Neural progenitor cell (in vitro differentiated cells): Measurements from ENCODE around the gene FBLN2. TPM values are rescaled to one million over a fixed set of nuclear protein-coding genes. Genes with fewer than 3 reads are reported as not detected.
A peak's percentile ranks its signal among the peaks of the same experiment; 100 is the strongest.

Source experiments
- DNase-seq: peaks from one replicate; pipeline ENCODE4 v3.0.0-alpha.2; 2016; ENCODE audit warnings: low spot score
- H2AFZ ChIP-seq: fragments of 200-600 bp; sonication (generic); replicated peaks from 2 replicates; pipeline ENCODE4 v1.6.1; 2016; ENCODE audit warnings: antibody characterized with exemption
- H3F3A ChIP-seq: fragments of 200-600 bp; sonication (generic); 2 replicates; pipeline ENCODE4 v1.6.1; 2016; ENCODE audit warnings: antibody characterized with exemption, low read depth
- H3K27ac ChIP-seq: fragments of 200-600 bp; sonication (generic); 2 replicates; pipeline ENCODE4 v1.5.1; 2016; ENCODE audit warnings: mild to moderate bottlenecking
- H3K27me3 ChIP-seq: fragments of 200-600 bp; sonication (generic); 2 replicates; pipeline ENCODE4 v1.6.1; 2016; ENCODE audit warnings: mild to moderate bottlenecking, moderate library complexity
- H3K36me3 ChIP-seq: fragments of 200-600 bp; sonication (generic); 2 replicates; pipeline ENCODE4 v1.5.1; 2016
- H3K4me1 ChIP-seq: fragments of 200-600 bp; sonication (generic); 2 replicates; pipeline ENCODE4 v1.6.1; 2016; ENCODE audit warnings: mixed run types
- H3K4me2 ChIP-seq: fragments of 200-600 bp; sonication (generic); 2 replicates; pipeline ENCODE4 v1.6.1; 2016
- H3K4me3 ChIP-seq: fragments of 200-600 bp; sonication (generic); 2 replicates; pipeline ENCODE4 v1.5.1; 2016
- H3K79me2 ChIP-seq: fragments of 200-600 bp; sonication (generic); 2 replicates; pipeline ENCODE4 v1.6.1; 2016; ENCODE audit warnings: low read depth
- H3K9ac ChIP-seq: fragments of 200-600 bp; sonication (generic); 2 replicates; pipeline ENCODE4 v1.6.1; 2016
- H3K9me3 ChIP-seq: fragments of 200-600 bp; sonication (generic); 2 replicates; pipeline ENCODE4 v1.5.1; 2016; ENCODE audit warnings: low read depth
- H4K20me1 ChIP-seq: fragments of 200-600 bp; sonication (generic); 2 replicates; pipeline ENCODE4 v1.6.1; 2016; ENCODE audit warnings: low read depth
- H3K27ac Mint-ChIP-seq: 3 replicates; pipeline ENCODE4 v1.8.0; 2021; ENCODE audit warnings: mixed read lengths
- H3K27me3 Mint-ChIP-seq: 2 replicates; pipeline ENCODE4 v1.8.0; 2022; ENCODE audit warnings: low read depth, mild to moderate bottlenecking, inconsistent platforms, moderate library complexity, mixed read lengths; ENCODE audit not compliant: insufficient read depth
- H3K36me3 Mint-ChIP-seq: 3 replicates; pipeline ENCODE4 v1.8.0; 2021; ENCODE audit warnings: mixed read lengths
- H3K4me1 Mint-ChIP-seq: 3 replicates; pipeline ENCODE4 v1.8.0; 2021; ENCODE audit warnings: mixed read lengths
- H3K4me3 Mint-ChIP-seq: 3 replicates; pipeline ENCODE4 v1.8.0; 2021; ENCODE audit warnings: mild to moderate bottlenecking, moderate library complexity, mixed read lengths
- H3K9me3 Mint-ChIP-seq: 3 replicates; pipeline ENCODE4 v1.8.0; 2020; ENCODE audit warnings: mixed read lengths
- CTCF ChIP-seq: fragments of 200-600 bp; sonication (generic); IDR thresholded peaks from 2 replicates; pipeline ENCODE4 v1.5.1; 2017; ENCODE audit warnings: antibody characterized with exemption, mild to moderate bottlenecking
- EZH2 ChIP-seq: fragments of 200-600 bp; sonication (generic); IDR thresholded peaks from 2 replicates; pipeline ENCODE4 v1.6.1; 2017; ENCODE audit warnings: antibody characterized with exemption, mild to moderate bottlenecking, moderate library complexity
- EZH2phosphoT487 ChIP-seq: fragments of 200-600 bp; sonication (generic); IDR thresholded peaks from 2 replicates; pipeline ENCODE4 v1.6.1; 2017; ENCODE audit warnings: antibody characterized with exemption
- total RNA-seq: library from RNA; depleted of rRNA; stranded (reverse); fragments of >200 nt; gene quantifications from 2 replicates; pipeline ENCODE4 v1.2.3, GENCODE V29; 2015; ENCODE audit warnings: low replicate concordance

The FBLN2 gene
- total RNA-seq, 1 donor from 2014 or later = 15.9 TPM

DNA sequence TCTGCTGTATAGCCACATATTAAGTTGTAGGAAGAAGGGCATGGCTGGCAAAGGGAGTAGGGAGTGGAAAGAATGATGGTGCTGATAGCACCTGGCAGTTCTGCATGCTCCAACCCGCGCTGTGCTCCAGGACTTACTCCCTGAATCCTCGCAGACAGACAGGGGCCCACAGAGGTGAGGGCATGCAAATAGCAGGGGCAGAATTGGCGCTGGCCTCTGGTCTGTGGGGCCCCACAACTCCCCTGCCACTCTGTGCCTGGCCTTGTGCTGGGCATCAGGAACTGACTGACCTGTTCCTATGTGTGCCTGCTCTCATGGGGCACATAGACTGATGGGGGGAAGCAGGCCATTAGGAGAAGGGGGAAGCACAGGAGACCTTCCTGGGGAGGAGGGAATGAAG lies 47.9 kb upstream of the FBLN2 start:
- no peak for DNase-seq
- H3K9me3 Mint-ChIP-seq = no peaks in the 10 kb centered on the region
- Histone ChIP-seq H3K36me3 (no peaks in the 10 kb centered on the region), H3K4me3 (no peak overlapping the region), H3K4me1 (peaks cover 10% of the 10 kb centered on the region), H3F3A (no peaks in the 10 kb centered on the region), H3K79me2 (no peaks in the 10 kb centered on the region), H3K27me3 (no peaks in the 10 kb centered on the region), H3K4me2 (no peak overlapping the region), H3K9ac (no peak overlapping the region), H2AFZ (no peak overlapping the region), H3K27ac (no peak overlapping the region), H4K20me1 (no peaks in the 10 kb centered on the region), H3K9me3 (no peaks in the 10 kb centered on the region)
- H3K27ac Mint-ChIP-seq = peak overlapping the region; percentile 82
- TF ChIP-seq CTCF (no peak), EZH2phosphoT487 (no peak), EZH2 (no peak)
- peaks cover 2% of the 10 kb centered on the region for H3K36me3 Mint-ChIP-seq
- H3K27me3 Mint-ChIP-seq = peaks cover 5% of the 10 kb centered on the region
- peaks cover 45% of the 10 kb centered on the region for H3K4me1 Mint-ChIP-seq
- no peak overlapping the region for H3K4me3 Mint-ChIP-seq

- TF ChIP-seq EZH2 = no peak
- Mint-ChIP-seq H3K27ac (peak overlapping the region; percentile 65), H3K27me3 (peaks cover 5% of the 10 kb centered on the region), H3K4me1 (peaks cover 44% of the 10 kb centered on the region), H3K4me3 (no peak overlapping the region), H3K9me3 (no peaks in the 10 kb centered on the region), H3K36me3 (peaks cover 2% of the 10 kb centered on the region)
- H3K4me2 ChIP-seq = no peak overlapping the region
- H3K9ac ChIP-seq = no peak overlapping the region
- H2AFZ ChIP-seq = no peak overlapping the region
- H3K4me3 ChIP-seq = no peak overlapping the region
- H3F3A ChIP-seq = no peaks in the 10 kb centered on the region
- no peaks in the 10 kb centered on the region for H3K36me3 ChIP-seq
- H3K9me3 ChIP-seq = no peaks in the 10 kb centered on the region
- no peak for DNase-seq
- no peak overlapping the region for H3K27ac ChIP-seq
- peaks cover 8% of the 10 kb centered on the region for H3K4me1 ChIP-seq
- no peaks in the 10 kb centered on the region for H3K79me2 ChIP-seq
- H4K20me1 ChIP-seq = no peaks in the 10 kb centered on the region
- H3K27me3 ChIP-seq = no peaks in the 10 kb centered on the region
Observed at GRCh38 chr3:13501521-13501920, 47.4 kb upstream of the FBLN2 start.

- H3K9ac ChIP-seq = no peak overlapping the region
- no peak overlapping the region for H2AFZ ChIP-seq
- no peak for TF ChIP-seq EZH2phosphoT487
- no peak for TF ChIP-seq EZH2
- TF ChIP-seq CTCF = no peak
- H3K27ac Mint-ChIP-seq = peak overlapping the region; percentile 65
- H3K4me1 ChIP-seq = peaks cover 6% of the 10 kb centered on the region
- DNase-seq = no peak
- H3F3A ChIP-seq = peaks cover 3% of the 10 kb centered on the region
- peaks cover 45% of the 10 kb centered on the region for H3K4me1 Mint-ChIP-seq
- H3K4me3 Mint-ChIP-seq = no peak overlapping the region
- H3K27ac ChIP-seq = no peak overlapping the region
- peaks cover 2% of the 10 kb centered on the region for H3K36me3 Mint-ChIP-seq
- no peak overlapping the region for H3K4me3 ChIP-seq
- no peaks in the 10 kb centered on the region for H4K20me1 ChIP-seq
- no peaks in the 10 kb centered on the region for H3K9me3 ChIP-seq
- H3K27me3 Mint-ChIP-seq = peaks cover 3% of the 10 kb centered on the region
- H3K4me2 ChIP-seq = no peak overlapping the region
- H3K27me3 ChIP-seq = no peaks in the 10 kb centered on the region
- H3K79me2 ChIP-seq = no peaks in the 10 kb centered on the region
- no peaks in the 10 kb centered on the region for H3K36me3 ChIP-seq
- no peaks in the 10 kb centered on the region for H3K9me3 Mint-ChIP-seq
Observed at GRCh38 chr3:13501958-13502790, 46.8 kb upstream of the FBLN2 start.

DNA sequence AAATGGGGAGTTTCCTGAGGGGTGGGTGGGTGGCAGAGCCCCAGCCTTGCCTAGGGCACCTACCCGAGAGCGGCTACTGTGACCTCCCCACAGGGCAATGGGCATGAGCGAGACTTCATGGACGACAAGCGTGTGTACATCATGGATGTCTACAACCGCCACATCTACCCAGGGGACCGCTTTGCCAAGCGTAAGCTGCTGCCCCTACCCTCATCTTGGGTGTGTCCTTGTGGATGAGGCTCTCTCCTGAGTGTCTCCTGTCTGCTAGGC lies 46.2 kb upstream of the FBLN2 start:
- Mint-ChIP-seq H3K27me3 (peaks cover 3% of the 10 kb centered on the region), H3K36me3 (peaks cover 2% of the 10 kb centered on the region), H3K4me3 (no peak overlapping the region), H3K27ac (no peak overlapping the region), H3K9me3 (no peaks in the 10 kb centered on the region), H3K4me1 (peaks cover 46% of the 10 kb centered on the region)
- no peaks in the 10 kb centered on the region for H3K27me3 ChIP-seq
- peaks cover 6% of the 10 kb centered on the region for H3F3A ChIP-seq
- peaks cover 10% of the 10 kb centered on the region for H3K4me1 ChIP-seq
- no peaks in the 10 kb centered on the region for H3K79me2 ChIP-seq
- no peaks in the 10 kb centered on the region for H3K36me3 ChIP-seq
- H4K20me1 ChIP-seq = no peaks in the 10 kb centered on the region
- no peaks in the 10 kb centered on the region for H3K9me3 ChIP-seq
- H3K27ac ChIP-seq = no peak overlapping the region
- no peak for TF ChIP-seq EZH2phosphoT487
- no peak overlapping the region for H3K4me2 ChIP-seq
- H2AFZ ChIP-seq = no peak overlapping the region
- H3K9ac ChIP-seq = no peak overlapping the region
- no peak for DNase-seq
- H3K4me3 ChIP-seq = no peak overlapping the region
